ENCODE measurements around the gene JARID2. TPM values are rescaled to one million over a fixed set of nuclear protein-coding genes. Genes with fewer than 3 reads are reported as not detected.
A peak's percentile ranks its signal among the peaks of the same experiment; 100 is the strongest.

The JARID2 gene
- total RNA-seq, 3 donors from 2014 or later = 10.6 to 11.8 (median 11.4) TPM

DNA sequence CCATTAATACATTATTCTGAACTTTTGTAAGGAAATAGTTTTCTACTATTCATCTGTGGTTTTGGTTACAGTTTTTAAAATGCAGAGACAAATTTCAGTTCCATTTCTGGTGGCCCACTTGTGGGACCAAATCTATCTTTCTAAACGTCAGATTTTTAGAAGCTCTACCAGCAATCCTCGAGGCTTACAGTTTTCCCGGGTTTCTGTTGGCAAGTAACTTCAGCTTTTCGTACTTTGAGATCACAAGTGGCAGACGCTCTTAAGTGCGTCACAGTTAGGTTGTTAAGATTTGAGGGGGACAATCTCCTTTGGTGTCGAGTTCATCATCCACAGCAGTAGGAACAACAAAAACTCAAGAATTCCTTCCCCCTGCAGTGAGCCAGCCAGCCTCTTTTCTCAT lies 60.0 kb downstream of the JARID2 start:
- Histone ChIP-seq H3K4me1 (ENCODE audit: low read depth) (peaks cover 21% of the 10 kb centered on the region), H3K36me3 (ENCODE audit: low read depth) (no peaks in the 10 kb centered on the region), H3K4me3 (no peak overlapping the region), H3K9me3 (no peaks in the 10 kb centered on the region)
- no peak for DNase-seq
- no peak for ATAC-seq
- intact Hi-C loops (cut with DNase I, micrococcal nuclease) = no loop called here
- TF ChIP-seq, protein P1, sequence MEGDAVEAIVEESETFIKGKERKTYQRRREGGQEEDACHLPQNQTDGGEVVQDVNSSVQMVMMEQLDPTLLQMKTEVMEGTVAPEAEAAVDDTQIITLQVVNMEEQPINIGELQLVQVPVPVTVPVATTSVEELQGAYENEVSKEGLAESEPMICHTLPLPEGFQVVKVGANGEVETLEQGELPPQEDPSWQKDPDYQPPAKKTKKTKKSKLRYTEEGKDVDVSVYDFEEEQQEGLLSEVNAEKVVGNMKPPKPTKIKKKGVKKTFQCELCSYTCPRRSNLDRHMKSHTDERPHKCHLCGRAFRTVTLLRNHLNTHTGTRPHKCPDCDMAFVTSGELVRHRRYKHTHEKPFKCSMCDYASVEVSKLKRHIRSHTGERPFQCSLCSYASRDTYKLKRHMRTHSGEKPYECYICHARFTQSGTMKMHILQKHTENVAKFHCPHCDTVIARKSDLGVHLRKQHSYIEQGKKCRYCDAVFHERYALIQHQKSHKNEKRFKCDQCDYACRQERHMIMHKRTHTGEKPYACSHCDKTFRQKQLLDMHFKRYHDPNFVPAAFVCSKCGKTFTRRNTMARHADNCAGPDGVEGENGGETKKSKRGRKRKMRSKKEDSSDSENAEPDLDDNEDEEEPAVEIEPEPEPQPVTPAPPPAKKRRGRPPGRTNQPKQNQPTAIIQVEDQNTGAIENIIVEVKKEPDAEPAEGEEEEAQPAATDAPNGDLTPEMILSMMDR (IDR thresholded peaks at IDR 0.05) = no peak

DNA sequence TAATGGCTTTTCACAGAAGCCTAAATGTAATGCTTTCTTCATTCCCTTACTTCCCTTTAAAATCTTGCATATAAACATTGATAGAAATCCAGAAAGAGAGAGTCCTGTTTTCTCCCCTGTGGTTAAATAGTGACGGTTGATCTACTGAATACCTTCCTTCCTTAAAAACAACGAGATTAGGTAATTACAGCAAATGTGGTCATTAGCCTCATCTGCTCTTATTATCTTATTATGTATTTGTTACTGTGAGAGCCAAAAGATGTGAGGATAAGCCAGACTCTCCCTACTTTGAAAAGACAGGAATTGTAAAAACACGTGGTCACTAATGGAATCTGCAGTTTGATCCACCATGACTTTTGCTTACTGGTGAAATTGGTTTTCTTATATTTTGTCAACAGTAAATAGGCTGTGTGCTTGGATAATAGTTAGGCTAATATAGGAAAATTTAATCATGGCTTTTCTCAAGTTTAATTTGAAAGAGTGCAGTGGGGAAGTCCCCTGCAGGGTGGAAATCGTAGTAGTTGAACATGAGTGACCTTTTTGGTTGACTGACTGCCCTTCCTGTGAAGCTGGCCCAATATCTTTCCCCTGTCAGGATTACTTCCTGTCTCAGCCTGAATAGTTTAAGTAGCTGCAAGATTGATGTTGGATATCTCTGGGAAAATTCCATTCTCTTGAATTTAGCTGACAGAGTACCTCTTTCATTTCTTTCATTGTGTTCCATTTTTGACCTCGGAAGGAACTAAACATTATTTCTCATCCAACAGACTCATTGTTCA lies 62.8 kb downstream of the JARID2 start:
- H3K4me1 ChIP-seq (ENCODE audit: low read depth) = peaks cover 21% of the 10 kb centered on the region
- no peak for ATAC-seq
- intact Hi-C loops (cut with DNase I, micrococcal nuclease) = no loop called here

DNA sequence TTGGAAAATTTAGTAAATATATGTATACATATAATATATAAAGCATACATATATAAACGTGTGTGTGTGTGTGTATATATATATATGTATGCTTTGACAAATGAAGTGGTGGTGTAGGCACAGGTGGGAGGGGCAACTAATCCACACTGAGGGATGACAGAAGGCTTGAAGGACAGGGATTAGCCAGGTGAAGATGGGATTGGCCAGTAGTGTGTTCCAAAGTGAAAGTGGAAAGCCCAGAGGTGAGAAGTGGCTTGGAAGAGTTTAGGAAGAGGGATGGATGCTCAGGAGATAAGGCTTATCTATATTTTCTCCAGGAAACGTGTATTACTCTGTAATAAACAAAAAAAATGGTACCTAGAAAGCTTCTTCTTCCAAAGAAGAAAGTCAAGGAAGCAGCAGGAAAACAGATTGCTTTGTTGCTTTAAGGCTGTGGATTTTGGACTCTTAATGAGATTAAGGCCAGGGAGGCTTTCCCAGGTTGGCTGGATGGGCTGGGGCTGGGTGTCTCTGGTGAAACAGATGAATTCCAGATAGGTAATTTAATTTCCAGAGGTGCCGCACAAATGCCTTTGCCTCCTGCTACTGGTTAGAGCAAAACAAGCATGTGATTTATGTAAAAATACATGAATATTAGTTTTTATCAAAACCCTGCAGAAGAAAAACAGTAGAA lies 63.9 kb downstream of the JARID2 start:
- DNase-seq (no peak), ATAC-seq (no peak)
- no peaks in the 10 kb centered on the region for H3K36me3 ChIP-seq (ENCODE audit: low read depth)
- TF ChIP-seq, protein P1 (IDR thresholded peaks at IDR 0.05) = no peak
- intact Hi-C loops (cut with DNase I, micrococcal nuclease) = no loop called here
- no peaks in the 10 kb centered on the region for H3K9me3 ChIP-seq
- peaks cover 14% of the 10 kb centered on the region for H3K4me1 ChIP-seq (ENCODE audit: low read depth)
- no peak overlapping the region for H3K4me3 ChIP-seq

More for the DNA sequence above, 62.8 kb downstream of the JARID2 start:
- TF ChIP-seq, protein P1 (IDR thresholded peaks at IDR 0.05) = no peak
- Histone ChIP-seq H3K36me3 (ENCODE audit: low read depth) (no peaks in the 10 kb centered on the region), H3K4me3 (no peak overlapping the region), H3K9me3 (no peaks in the 10 kb centered on the region)
- no peak for DNase-seq

DNA sequence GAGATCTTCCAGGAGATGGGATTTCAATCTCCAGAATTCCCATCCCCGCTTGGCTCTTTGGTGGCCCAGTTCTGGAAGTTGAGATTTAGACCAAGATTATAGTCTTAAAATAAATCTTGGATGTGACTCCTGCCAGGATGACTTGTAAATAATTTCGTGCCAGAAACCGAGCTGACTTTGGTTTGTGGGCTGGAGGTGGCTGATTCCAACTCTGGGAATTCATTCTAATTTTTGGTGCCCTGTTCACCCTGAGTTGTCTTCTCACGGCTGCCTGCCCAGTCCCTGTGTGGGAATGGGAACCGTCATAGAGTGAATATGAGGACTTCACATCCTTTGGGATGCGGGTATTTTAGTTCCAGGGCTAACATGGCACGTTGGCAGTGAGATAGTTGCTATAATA lies 64.8 kb downstream of the JARID2 start:
- Histone ChIP-seq H3K4me1 (ENCODE audit: low read depth) (peaks cover 7% of the 10 kb centered on the region), H3K36me3 (ENCODE audit: low read depth) (no peaks in the 10 kb centered on the region), H3K9me3 (no peaks in the 10 kb centered on the region), H3K4me3 (no peak overlapping the region)
- ATAC-seq (no peak), DNase-seq (no peak)
- TF ChIP-seq, protein P1 (IDR thresholded peaks at IDR 0.05) = no peak
- intact Hi-C loops (cut with DNase I, micrococcal nuclease) = no loop called here

DNA sequence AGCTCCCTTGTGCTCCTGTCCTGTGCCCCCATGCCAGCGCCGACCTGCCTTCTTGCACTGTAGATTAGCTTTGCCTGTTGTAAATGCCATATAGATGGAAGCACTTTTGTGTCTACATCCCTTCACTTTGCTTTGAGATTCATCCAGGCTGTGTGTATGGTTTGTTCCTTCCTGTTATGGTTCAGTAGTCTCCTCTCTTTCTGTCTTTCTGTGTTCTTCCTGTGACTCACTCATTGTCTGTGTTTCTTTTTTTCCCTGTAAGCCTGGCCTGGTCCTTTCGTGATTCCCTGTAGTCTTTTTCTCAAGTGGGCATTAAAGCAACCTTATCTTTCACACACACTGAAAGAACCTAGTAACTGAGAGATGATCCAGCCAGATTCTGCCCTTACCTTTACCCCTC lies 66.6 kb downstream of the JARID2 start:
- DNase-seq = no peak
- ATAC-seq = peak; percentile 26
- intact Hi-C loops (cut with DNase I, micrococcal nuclease) = no loop called here
- Histone ChIP-seq H3K4me1 (ENCODE audit: low read depth) (peaks cover 7% of the 10 kb centered on the region), H3K9me3 (no peaks in the 10 kb centered on the region), H3K36me3 (ENCODE audit: low read depth) (no peaks in the 10 kb centered on the region), H3K4me3 (no peak overlapping the region)
- TF ChIP-seq, protein P1 (IDR thresholded peaks at IDR 0.05) = no peak

Data from mucosa of descending colon (tissue), 3 donors.